K562 (cell line): ENCODE data around the gene ZC3H10. TPM values are rescaled to one million over a fixed set of nuclear protein-coding genes. Genes with fewer than 3 reads are reported as not detected.

ENCODE experiments used
- CCAR2 ChIP-seq: fragments of 200-400 bp; formaldehyde crosslinking; IDR thresholded peaks from 2 replicates; pipeline ENCODE4 v1.6.1; 2017; ENCODE audit warnings: mild to moderate bottlenecking, low read depth, low read length
- KLF10 ChIP-seq: fragments of 250-450 bp; sonication (Bioruptor Pico); IDR thresholded peaks from 2 replicates; pipeline ENCODE4 v1.6.1; 2021; ENCODE audit warnings: matching md5 sums
- MCM3 ChIP-seq: fragments of 450-650 bp; IDR thresholded peaks from 2 replicates; pipeline ENCODE4 v1.6.1; 2016
- MEIS2 ChIP-seq: fragments of 450-650 bp; IDR thresholded peaks from 2 replicates; pipeline ENCODE4 v1.6.1; 2014; ENCODE audit warnings: mild to moderate bottlenecking; ENCODE audit not compliant: partially characterized antibody
- MITF ChIP-seq: IDR thresholded peaks from 2 replicates; pipeline ENCODE4 v1.6.1; 2014; ENCODE audit warnings: antibody characterized with exemption
- MNT ChIP-seq, 2 experiments: fragments of 450-650 bp; conservative IDR thresholded peaks; 2 replicates each; pipeline ENCODE4 v1.6.1; 2017; ENCODE audit warnings: mild to moderate bottlenecking in 2 of 2, moderate library complexity in 2 of 2
- NFIC ChIP-seq: fragments of 450-650 bp; IDR thresholded peaks from 2 replicates; pipeline ENCODE4 v1.6.1; 2017; ENCODE audit warnings: mild to moderate bottlenecking, inconsistent platforms
- NRF1 ChIP-seq, 2 experiments: fragments of 450-650 bp; IDR thresholded peaks in 1 of 2; conservative IDR thresholded peaks in 1 of 2; 2 replicates each; pipeline ENCODE4 v1.6.1; 2014; ENCODE audit warnings: mild to moderate bottlenecking in 2 of 2
- PTBP1 ChIP-seq: fragments of 200-400 bp; formaldehyde crosslinking; IDR thresholded peaks from 2 replicates; pipeline ENCODE4 v1.6.1; 2017; ENCODE audit warnings: low read depth, low read length
- RCOR1 ChIP-seq, 2 experiments: IDR thresholded peaks; 2 replicates each; pipeline ENCODE4 v1.6.1; 2012; ENCODE audit warnings: low read depth in 2 of 2, low read length in 2 of 2, borderline replicate concordance in 1 of 2, improper control_type of control experiment in 1 of 2
- RUNX1 ChIP-seq: sonication (generic); IDR thresholded peaks from 2 replicates; pipeline ENCODE4 v1.6.1; 2016; ENCODE audit warnings: antibody characterized with exemption, low read depth
- TAL1 ChIP-seq: fragments of 450-650 bp; IDR thresholded peaks from 2 replicates; pipeline ENCODE4 v1.6.1; 2016; ENCODE audit warnings: mild to moderate bottlenecking
- TCF3 ChIP-seq: sonication (generic); formaldehyde crosslinking; IDR thresholded peaks from 2 replicates; pipeline ENCODE4 v1.4.0; 2020; ENCODE audit warnings: mild to moderate bottlenecking, missing genetic modification reagents
- TGIF2 ChIP-seq: sonication (generic); formaldehyde crosslinking; IDR thresholded peaks from 2 replicates; pipeline ENCODE4 v1.8.1; 2022; ENCODE audit warnings: mild to moderate bottlenecking, missing genetic modification reagents, moderate library complexity
- TSC22D4 ChIP-seq: fragments of 450-650 bp; IDR thresholded peaks from 2 replicates; pipeline ENCODE4 v1.6.1; 2016; ENCODE audit warnings: missing genetic modification characterization, missing biosample characterization, control low read depth
- ZBTB12 ChIP-seq: fragments of 250-450 bp; sonication (Bioruptor Pico); IDR thresholded peaks from 2 replicates; pipeline ENCODE4 v1.4.0; 2020
- ZEB2 ChIP-seq: fragments of 450-650 bp; IDR thresholded peaks from 2 replicates; pipeline ENCODE4 v1.6.1; 2016
- ZNF143 ChIP-seq: sonication (generic); formaldehyde crosslinking; IDR thresholded peaks from 2 replicates; pipeline ENCODE4 v1.9.0; 2022; ENCODE audit warnings: mild to moderate bottlenecking, missing genetic modification reagents
- ZNF174 ChIP-seq: fragments of 250-450 bp; sonication (Bioruptor Pico); IDR thresholded peaks from 2 replicates; pipeline ENCODE4 v1.4.0; 2020; ENCODE audit warnings: mild to moderate bottlenecking
- ZNF212 ChIP-seq: fragments of 450-650 bp; formaldehyde crosslinking; IDR thresholded peaks from 2 replicates; pipeline ENCODE4 v1.4.0; 2020; ENCODE audit warnings: mild to moderate bottlenecking
- ZNF224 ChIP-seq: sonication (generic); formaldehyde crosslinking; IDR thresholded peaks from 2 replicates; pipeline ENCODE4 v1.8.0; 2022; ENCODE audit warnings: mild to moderate bottlenecking, missing genetic modification reagents
- ZNF324 ChIP-seq: fragments of 250-450 bp; sonication (Bioruptor Pico); IDR thresholded peaks from 2 replicates; pipeline ENCODE4 v1.4.0; 2020; ENCODE audit warnings: mild to moderate bottlenecking
- ZNF395 ChIP-seq: fragments of 200-800 bp; sonication (Bioruptor generic); IDR thresholded peaks from 2 replicates; pipeline ENCODE4 v1.6.1; 2017; ENCODE audit warnings: missing genetic modification characterization, missing compliant biosample characterization
- ZNF551 ChIP-seq: fragments of 250-450 bp; sonication (Bioruptor Pico); IDR thresholded peaks from 2 replicates; pipeline ENCODE4 v1.5.0; 2021; ENCODE audit warnings: mild to moderate bottlenecking, moderate library complexity
- ZNF764 ChIP-seq: fragments of 250-450 bp; sonication (Bioruptor Pico); IDR thresholded peaks from 2 replicates; pipeline ENCODE4 v1.4.0; 2020; ENCODE audit warnings: low read depth, mild to moderate bottlenecking, moderate library complexity
- ZNF780A ChIP-seq: fragments of 250-450 bp; sonication (Bioruptor Pico); IDR thresholded peaks from 2 replicates; pipeline ENCODE4 v1.5.0; 2021; ENCODE audit warnings: mild to moderate bottlenecking
- ZNF79 ChIP-seq: fragments of 250-450 bp; sonication (Bioruptor Pico); IDR thresholded peaks from 2 replicates; pipeline ENCODE4 v1.4.0; 2020; ENCODE audit warnings: low read depth, mild to moderate bottlenecking, moderate library complexity
- polyA plus RNA-seq, 8 experiments: library from polyadenylated mRNA; depleted of rRNA in 4 of 8; stranded (reverse) in 5 of 8; unstranded in 3 of 8; fragments of >200 nt; fragmentation: Nextera tagmentation in 2 of 8; fragmentation: Illumina TruSeq in 1 of 8; extraction: Ambion mirVana in 2 of 8; extraction: Trizol in 1 of 8; gene quantifications; 2 replicates each; pipeline versions ENCODE4 v1.2.1 to v1.2.3, GENCODE V29; 2011 to 2014; ENCODE audit warnings: inconsistent platforms in 1 of 8, missing spikeins in 1 of 8
- total RNA-seq, 7 experiments: library from RNA; depleted of rRNA in 6 of 7; stranded (reverse); fragments of >200 nt in 6 of 7; fragmentation: Illumina TruSeq in 2 of 7; extraction: Trizol in 2 of 7; gene quantifications; 2 replicates each; pipeline versions ENCODE4 v1.2.1 to v1.2.3, GENCODE V29; 2011 to 2021; ENCODE audit warnings: low replicate concordance in 1 of 7

Gene ZC3H10
- total and polyA plus RNA-seq, 9 of the 15 experiments (the other 6 are each of a cell fraction or from before 2014, with no cell fraction given), result 0.31 to 4.1 (median 1.6) TPM

- TF ChIP-seq PTBP1 (no peak), TGIF2 (CRISPR knock-in tag) (no peak), ZNF174 (CRISPR knock-in tag) (no peak), NFIC (peak; percentile 31), ZNF395 (CRISPR knock-in tag) (peak; percentile 86), RUNX1 (no peak), MITF (peak; percentile 72; the same call in 1 of the 2 replicates), ZNF212 (CRISPR knock-in tag) (no peak), TAL1 (no peak), ZNF764 (CRISPR knock-in tag) (no peak), MNT (conservative IDR thresholded peaks at IDR 0.05) (peak; percentile 73 to 82; a peak in 3 of 4 replicates), ZNF551 (CRISPR knock-in tag) (no peak), ZNF143 (CRISPR knock-in tag) (peak; percentile 91), CCAR2 (no peak), RCOR1 (IDR thresholded peaks at IDR 0.05; ENCODE audit: borderline replicate concordance in 1 of 2, low read depth in 2 of 2, low read length in 2 of 2) (no peak), KLF10 (CRISPR knock-in tag) (no peak), NRF1 (conservative IDR thresholded peaks at IDR 0.05 in 1 of 2, IDR thresholded peaks at IDR 0.05 in 1 of 2) (peak; percentile 49 to 56), ZNF224 (CRISPR knock-in tag) (no peak), ZNF324 (no peak), ZNF780A (CRISPR knock-in tag) (no peak), MCM3 (no peak), ZNF79 (CRISPR knock-in tag) (no peak), TSC22D4 (tag) (no peak), TCF3 (peak; percentile 13; the same call in 1 of the 2 replicates), MEIS2 (no peak), ZEB2 (no peak), ZBTB12 (CRISPR knock-in tag) (peak; percentile 27; the same call in 1 of the 2 replicates)
Observed at GRCh38 chr12:56152132-56152755, 34.2 kb downstream of the ZC3H10 start, which contains the start of gene MYL6B (continued).
